ENCODE results near the gene IAH1.

IAH1 gene, protein sequence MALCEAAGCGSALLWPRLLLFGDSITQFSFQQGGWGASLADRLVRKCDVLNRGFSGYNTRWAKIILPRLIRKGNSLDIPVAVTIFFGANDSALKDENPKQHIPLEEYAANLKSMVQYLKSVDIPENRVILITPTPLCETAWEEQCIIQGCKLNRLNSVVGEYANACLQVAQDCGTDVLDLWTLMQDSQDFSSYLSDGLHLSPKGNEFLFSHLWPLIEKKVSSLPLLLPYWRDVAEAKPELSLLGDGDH

DNA sequence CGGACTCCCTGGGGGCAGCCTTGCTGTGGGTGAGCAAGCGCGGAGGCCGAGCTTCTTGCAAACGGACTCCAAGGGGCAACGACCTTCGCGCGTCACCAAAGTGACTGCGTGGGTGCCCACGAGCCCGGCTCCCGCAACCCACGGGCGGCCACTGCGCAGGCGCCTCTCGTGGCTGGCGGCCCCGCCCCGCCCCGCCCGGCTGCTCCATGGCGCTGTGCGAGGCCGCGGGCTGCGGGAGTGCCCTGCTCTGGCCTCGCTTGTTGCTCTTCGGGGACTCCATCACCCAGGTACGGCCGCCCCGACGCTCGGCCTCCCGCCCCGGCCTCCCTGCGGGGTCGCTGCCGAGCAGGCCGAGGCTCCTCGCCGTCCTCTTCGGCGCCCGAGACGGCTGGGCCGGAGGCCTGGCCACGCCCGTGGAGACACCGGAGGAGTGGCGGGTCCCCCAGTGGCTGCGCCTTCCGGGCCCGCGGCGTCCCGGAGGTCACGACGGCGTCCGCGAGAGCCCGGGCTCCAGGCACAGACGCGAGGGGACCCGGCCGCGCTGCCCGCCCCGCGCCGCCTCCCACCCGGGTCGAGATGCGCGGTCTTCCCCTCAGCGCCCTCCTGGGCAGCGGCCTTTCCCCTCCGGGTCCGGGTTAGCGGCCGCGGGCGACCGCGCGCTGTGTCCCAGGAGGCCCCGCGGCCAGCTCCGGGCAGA, at the start of gene IAH1:
IAH1 (plus strand) TSS at position 191 of the 697 bp plus-strand sequence; CDS start at position 207, 16 bp downstream.
- Histone ChIP-seq H3K27me3 (ENCODE audit: low read depth, low read length) (no peaks in the 10 kb centered on the region), H3K27ac (ENCODE audit: low read length) (peak within 1 kb of the TSS; percentile 62), H3K4me3 (ENCODE audit: low read depth in 1 of 2, low read length in 2 of 2) (peak within 1 kb of the TSS; percentile 69 to 79), H3K9me3 (ENCODE audit: control insufficient read depth in 1 of 2, low read length in 2 of 2) (no peaks in the 10 kb centered on the region), H3K36me3 (ENCODE audit: control insufficient read depth in 1 of 2, insufficient read depth in 2 of 2, low read length in 2 of 2) (peaks cover 4 to 7% of the 10 kb centered on the region in 2 donors), H3K4me1 (ENCODE audit: control insufficient read depth in 1 of 2, insufficient read depth in 2 of 2, low read length in 2 of 2) (peaks cover 0 to 16% of the 10 kb centered on the region in 2 donors)

DNA sequence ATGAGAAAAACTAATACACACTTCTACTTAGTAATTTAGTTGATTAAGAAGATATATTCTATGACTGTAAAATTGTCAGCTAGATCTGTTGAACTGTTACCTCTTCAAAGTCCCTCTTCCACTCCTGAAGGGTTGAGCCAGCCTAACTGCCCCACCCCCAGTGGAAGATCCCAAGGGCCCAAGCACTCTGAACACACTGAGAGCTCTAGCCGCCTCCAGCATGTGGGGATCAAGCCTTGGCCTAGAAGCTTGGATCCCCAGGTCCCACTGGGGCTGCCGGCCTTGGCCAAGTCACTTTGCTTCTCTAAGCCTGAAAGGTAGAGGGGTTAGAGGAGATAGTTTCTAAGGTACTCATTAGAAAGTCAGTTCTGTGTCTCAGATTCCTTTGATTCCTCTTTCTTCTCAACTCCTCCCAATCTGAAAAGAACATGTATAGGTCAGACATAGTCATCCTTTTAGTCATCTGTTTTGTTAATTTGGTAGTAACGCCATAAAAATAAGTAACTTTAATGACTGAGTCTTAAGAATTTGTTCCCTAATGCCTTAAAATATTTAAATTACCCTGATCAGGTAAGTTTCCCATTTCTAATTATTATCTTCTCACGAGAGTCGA, 45.3 kb upstream of the IAH1 start:
- H3K4me3 ChIP-seq (ENCODE audit: low read depth in 1 of 2, low read length in 2 of 2), result no peak overlapping the region
- no peaks in the 10 kb centered on the region for H3K27me3 ChIP-seq (ENCODE audit: low read depth, low read length)
- H3K9me3 ChIP-seq (ENCODE audit: control insufficient read depth in 1 of 2, low read length in 2 of 2), result no peaks in the 10 kb centered on the region
- no peak overlapping the region for H3K27ac ChIP-seq (ENCODE audit: low read length)
- peaks cover 32 to 47% of the 10 kb centered on the region in 2 donors for H3K36me3 ChIP-seq (ENCODE audit: control insufficient read depth in 1 of 2, insufficient read depth in 2 of 2, low read length in 2 of 2)
- H3K4me1 ChIP-seq (ENCODE audit: control insufficient read depth in 1 of 2, insufficient read depth in 2 of 2, low read length in 2 of 2), result peaks cover 4 to 9% of the 10 kb centered on the region in 2 donors

DNA sequence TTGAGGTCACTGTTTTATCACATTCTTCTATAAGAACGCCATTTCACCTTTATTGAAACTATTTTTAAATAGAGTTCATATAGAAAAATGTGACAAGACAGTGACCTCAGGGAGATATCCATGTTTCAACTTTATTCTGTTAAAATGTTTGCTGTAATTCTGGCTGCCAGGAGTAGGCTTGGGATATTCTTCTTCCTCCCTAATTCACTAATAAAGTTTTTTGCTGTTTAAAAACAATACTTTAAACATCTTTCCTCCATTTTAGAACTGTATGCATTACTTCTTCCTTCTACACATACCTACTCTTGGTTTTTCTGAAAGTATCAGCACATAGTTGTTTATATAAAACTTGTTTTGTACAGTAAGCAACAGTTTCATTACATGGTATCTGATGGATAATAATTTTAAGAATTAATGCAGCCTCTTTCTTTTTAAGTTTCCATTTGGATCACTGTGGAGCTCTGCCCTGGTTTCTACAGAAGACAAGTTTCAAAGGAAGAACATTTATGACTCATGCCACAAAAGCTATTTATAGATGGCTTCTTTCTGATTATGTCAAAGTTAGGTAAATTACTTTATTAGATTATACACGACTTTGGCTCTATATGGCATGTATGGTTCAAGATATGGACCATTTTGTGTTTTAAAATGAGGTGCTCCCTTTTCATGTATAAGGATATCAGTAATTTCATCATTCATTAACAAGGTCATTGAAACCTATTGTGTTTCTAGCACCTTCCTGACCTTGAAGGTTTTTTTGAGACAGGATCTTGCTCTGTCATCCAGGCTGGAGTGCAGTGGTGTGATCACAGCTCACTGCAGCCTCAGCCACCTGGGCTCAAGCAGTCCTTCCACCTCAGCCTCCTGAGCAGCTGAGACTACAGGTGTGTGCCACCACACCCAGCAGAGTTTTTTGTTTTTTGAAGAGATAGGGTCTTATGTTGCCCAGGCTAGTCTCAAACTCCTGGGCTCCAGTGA, 43.7 kb upstream of the IAH1 start:
- Histone ChIP-seq H3K9me3 (ENCODE audit: control insufficient read depth in 1 of 2, low read length in 2 of 2) (no peaks in the 10 kb centered on the region), H3K4me3 (ENCODE audit: low read depth in 1 of 2, low read length in 2 of 2) (no peak overlapping the region), H3K27ac (ENCODE audit: low read length) (no peak overlapping the region), H3K27me3 (ENCODE audit: low read depth, low read length) (no peaks in the 10 kb centered on the region), H3K36me3 (ENCODE audit: control insufficient read depth in 1 of 2, insufficient read depth in 2 of 2, low read length in 2 of 2) (peaks cover 37 to 58% of the 10 kb centered on the region in 2 donors), H3K4me1 (ENCODE audit: control insufficient read depth in 1 of 2, insufficient read depth in 2 of 2, low read length in 2 of 2) (no peaks in the 10 kb centered on the region)

DNA sequence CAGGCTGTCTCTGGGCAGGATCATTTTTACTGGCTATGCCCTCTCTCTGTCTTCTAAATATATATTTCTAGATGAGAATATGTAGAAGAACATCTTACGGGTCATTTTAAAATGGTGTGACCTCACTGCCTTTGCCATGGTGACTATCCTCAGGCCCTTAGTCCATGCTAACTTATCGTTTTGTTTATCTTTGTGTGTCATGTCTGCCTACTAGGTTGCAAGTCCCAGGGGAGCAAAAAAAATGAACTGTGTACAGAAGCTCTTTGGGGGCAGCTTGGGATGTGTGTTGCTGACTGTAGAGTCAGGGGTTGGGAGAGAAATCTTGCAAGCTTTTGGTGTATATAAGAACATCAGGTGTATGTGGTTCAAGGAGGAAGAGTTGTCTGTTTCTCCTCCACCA, 39.9 kb upstream of the IAH1 start:
- H3K9me3 ChIP-seq (ENCODE audit: control insufficient read depth in 1 of 2, low read length in 2 of 2), result no peaks in the 10 kb centered on the region
- H3K36me3 ChIP-seq (ENCODE audit: control insufficient read depth in 1 of 2, insufficient read depth in 2 of 2, low read length in 2 of 2), result peaks cover 43 to 73% of the 10 kb centered on the region in 2 donors
- no peaks in the 10 kb centered on the region for H3K4me1 ChIP-seq (ENCODE audit: control insufficient read depth in 1 of 2, insufficient read depth in 2 of 2, low read length in 2 of 2)
- no peak overlapping the region for H3K4me3 ChIP-seq (ENCODE audit: low read depth in 1 of 2, low read length in 2 of 2)
- H3K27ac ChIP-seq (ENCODE audit: low read length), result no peak overlapping the region
- H3K27me3 ChIP-seq (ENCODE audit: low read depth, low read length), result no peaks in the 10 kb centered on the region

DNA sequence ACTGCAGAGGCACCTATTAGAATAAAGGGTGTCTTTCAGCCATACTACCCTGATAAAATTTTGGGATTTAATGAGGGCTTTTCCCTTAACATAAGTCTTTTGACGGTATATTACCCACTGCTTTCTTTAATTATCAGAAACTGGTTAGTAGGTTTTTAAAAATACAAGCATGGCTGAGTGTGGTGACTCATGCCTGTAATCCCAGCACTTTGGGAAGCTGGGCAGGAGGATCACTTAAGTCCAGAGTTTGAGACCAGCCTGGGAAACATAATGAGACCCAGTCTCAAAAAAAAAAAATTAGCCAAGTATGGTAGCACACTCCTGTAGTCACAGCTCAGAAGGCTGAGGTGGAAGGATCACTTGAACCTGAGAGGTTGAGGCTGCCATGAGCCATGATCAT, 34.8 kb upstream of the IAH1 start:
- H3K27ac ChIP-seq (ENCODE audit: low read length), result no peak overlapping the region
- no peaks in the 10 kb centered on the region for H3K4me1 ChIP-seq (ENCODE audit: control insufficient read depth in 1 of 2, insufficient read depth in 2 of 2, low read length in 2 of 2)
- H3K9me3 ChIP-seq (ENCODE audit: control insufficient read depth in 1 of 2, low read length in 2 of 2), result no peaks in the 10 kb centered on the region
- H3K36me3 ChIP-seq (ENCODE audit: control insufficient read depth in 1 of 2, insufficient read depth in 2 of 2, low read length in 2 of 2), result peaks cover 30 to 48% of the 10 kb centered on the region in 2 donors
- H3K4me3 ChIP-seq (ENCODE audit: low read depth in 1 of 2, low read length in 2 of 2), result no peak overlapping the region
- no peaks in the 10 kb centered on the region for H3K27me3 ChIP-seq (ENCODE audit: low read depth, low read length)

DNA sequence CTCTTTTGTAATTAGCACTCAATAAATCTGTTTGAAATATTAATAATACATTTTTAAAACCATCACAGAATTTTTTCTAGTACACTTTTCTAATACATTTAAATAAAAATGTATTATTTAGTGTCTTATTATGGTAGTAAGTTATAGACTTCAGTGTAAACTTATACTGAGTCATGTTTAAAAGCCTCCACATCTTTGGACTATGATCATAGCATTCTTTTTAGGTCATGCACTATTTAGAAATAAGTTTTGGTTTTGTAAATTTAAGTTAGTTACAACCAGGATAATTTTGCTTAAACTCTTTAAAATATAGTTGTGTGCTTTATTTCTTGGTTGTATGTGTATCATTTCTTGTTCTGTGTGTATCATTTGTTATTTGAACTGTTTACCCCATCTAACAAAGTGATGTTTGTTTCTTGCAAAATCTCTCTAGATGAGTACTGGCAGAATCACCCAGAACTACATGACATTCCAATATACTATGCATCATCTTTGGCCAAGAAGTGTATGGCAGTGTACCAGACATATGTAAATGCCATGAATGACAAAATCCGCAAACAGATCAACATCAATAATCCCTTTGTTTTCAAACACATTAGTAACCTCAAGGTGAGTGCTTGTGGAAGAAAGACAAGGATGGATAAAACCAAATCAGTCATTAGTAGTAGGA, 34.2 kb upstream of the IAH1 start:
- no peaks in the 10 kb centered on the region for H3K4me1 ChIP-seq (ENCODE audit: control insufficient read depth in 1 of 2, insufficient read depth in 2 of 2, low read length in 2 of 2)
- H3K27ac ChIP-seq (ENCODE audit: low read length), result no peak overlapping the region
- no peaks in the 10 kb centered on the region for H3K27me3 ChIP-seq (ENCODE audit: low read depth, low read length)
- H3K36me3 ChIP-seq (ENCODE audit: control insufficient read depth in 1 of 2, insufficient read depth in 2 of 2, low read length in 2 of 2), result peaks cover 25 to 45% of the 10 kb centered on the region in 2 donors
- H3K4me3 ChIP-seq (ENCODE audit: low read depth in 1 of 2, low read length in 2 of 2), result no peak overlapping the region
- H3K9me3 ChIP-seq (ENCODE audit: control insufficient read depth in 1 of 2, low read length in 2 of 2), result no peaks in the 10 kb centered on the region

DNA sequence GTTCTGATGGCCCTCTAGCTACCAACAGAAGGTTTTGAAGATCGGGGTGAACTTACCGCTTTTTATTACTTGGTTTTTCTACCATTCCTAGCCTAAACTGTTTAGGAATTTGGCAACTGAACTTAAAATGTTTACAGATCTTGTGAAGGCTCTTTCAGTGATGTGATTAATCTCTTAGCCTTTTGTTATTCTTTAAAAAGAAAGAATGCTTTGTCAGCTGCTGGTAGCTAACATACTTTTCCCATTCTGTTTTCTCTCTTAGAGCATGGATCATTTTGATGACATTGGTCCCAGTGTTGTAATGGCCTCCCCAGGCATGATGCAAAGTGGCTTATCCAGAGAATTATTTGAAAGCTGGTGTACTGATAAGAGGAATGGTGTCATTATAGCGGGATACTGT, 32.8 kb upstream of the IAH1 start:
- no peak overlapping the region for H3K27ac ChIP-seq (ENCODE audit: low read length)
- H3K36me3 ChIP-seq (ENCODE audit: control insufficient read depth in 1 of 2, insufficient read depth in 2 of 2, low read length in 2 of 2), result peaks cover 30 to 48% of the 10 kb centered on the region in 2 donors

DNA sequence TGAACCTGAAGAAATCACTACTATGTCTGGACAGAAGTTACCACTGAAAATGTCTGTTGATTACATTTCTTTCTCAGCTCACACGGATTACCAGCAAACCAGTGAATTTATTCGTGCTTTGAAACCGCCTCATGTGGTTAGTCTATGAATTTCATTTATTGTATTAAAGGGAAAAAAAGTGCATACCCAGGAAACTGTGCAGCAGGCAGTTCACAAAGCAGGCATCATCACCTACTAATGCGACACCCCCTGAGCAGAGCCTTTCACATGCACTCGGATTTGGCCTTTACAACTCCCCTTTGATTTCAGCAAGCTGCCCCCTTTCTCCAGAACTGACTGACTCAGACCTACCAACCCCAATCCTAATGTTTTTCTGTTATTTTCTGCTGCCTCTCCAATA, 30.8 kb upstream of the IAH1 start:
- Histone ChIP-seq H3K27me3 (ENCODE audit: low read depth, low read length) (no peaks in the 10 kb centered on the region), H3K36me3 (ENCODE audit: control insufficient read depth in 1 of 2, insufficient read depth in 2 of 2, low read length in 2 of 2) (peaks cover 29 to 38% of the 10 kb centered on the region in 2 donors)

More for the DNA sequence above, 32.8 kb upstream of the IAH1 start:
- no peaks in the 10 kb centered on the region for H3K9me3 ChIP-seq (ENCODE audit: control insufficient read depth in 1 of 2, low read length in 2 of 2)
- no peak overlapping the region for H3K4me3 ChIP-seq (ENCODE audit: low read depth in 1 of 2, low read length in 2 of 2)
- H3K27me3 ChIP-seq (ENCODE audit: low read depth, low read length), result no peaks in the 10 kb centered on the region
- H3K4me1 ChIP-seq (ENCODE audit: control insufficient read depth in 1 of 2, insufficient read depth in 2 of 2, low read length in 2 of 2), result no peaks in the 10 kb centered on the region

DNA sequence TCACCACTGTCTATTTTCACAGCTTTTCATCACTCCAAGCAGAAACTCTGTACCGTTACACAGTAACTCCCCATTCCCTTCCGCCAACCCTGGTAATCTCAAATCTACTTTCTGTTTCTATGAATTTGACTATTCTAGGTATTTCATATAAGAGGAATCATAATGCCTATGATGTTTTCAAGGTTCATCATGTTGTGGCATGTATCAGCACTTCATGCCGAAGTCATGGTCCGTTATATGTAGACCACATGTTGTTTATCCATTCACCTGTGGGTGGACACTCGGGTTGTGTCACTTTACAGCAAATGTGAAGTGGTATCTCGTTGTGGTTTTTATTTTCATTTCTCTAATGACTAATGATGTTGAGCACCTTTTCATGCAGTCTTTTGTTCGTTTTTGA, 29.3 kb upstream of the IAH1 start:
- H3K27ac ChIP-seq (ENCODE audit: low read length), result no peak overlapping the region
- H3K4me1 ChIP-seq (ENCODE audit: control insufficient read depth in 1 of 2, insufficient read depth in 2 of 2, low read length in 2 of 2), result no peaks in the 10 kb centered on the region
- no peak overlapping the region for H3K4me3 ChIP-seq (ENCODE audit: low read depth in 1 of 2, low read length in 2 of 2)
- H3K27me3 ChIP-seq (ENCODE audit: low read depth, low read length), result no peaks in the 10 kb centered on the region
- H3K9me3 ChIP-seq (ENCODE audit: control insufficient read depth in 1 of 2, low read length in 2 of 2), result no peaks in the 10 kb centered on the region
- H3K36me3 ChIP-seq (ENCODE audit: control insufficient read depth in 1 of 2, insufficient read depth in 2 of 2, low read length in 2 of 2), result peaks cover 29 to 48% of the 10 kb centered on the region in 2 donors

More for the DNA sequence above, 30.8 kb upstream of the IAH1 start:
- Histone ChIP-seq H3K27ac (ENCODE audit: low read length) (no peak overlapping the region), H3K9me3 (ENCODE audit: control insufficient read depth in 1 of 2, low read length in 2 of 2) (no peaks in the 10 kb centered on the region), H3K4me3 (ENCODE audit: low read depth in 1 of 2, low read length in 2 of 2) (no peak overlapping the region), H3K4me1 (ENCODE audit: control insufficient read depth in 1 of 2, insufficient read depth in 2 of 2, low read length in 2 of 2) (no peaks in the 10 kb centered on the region)

DNA sequence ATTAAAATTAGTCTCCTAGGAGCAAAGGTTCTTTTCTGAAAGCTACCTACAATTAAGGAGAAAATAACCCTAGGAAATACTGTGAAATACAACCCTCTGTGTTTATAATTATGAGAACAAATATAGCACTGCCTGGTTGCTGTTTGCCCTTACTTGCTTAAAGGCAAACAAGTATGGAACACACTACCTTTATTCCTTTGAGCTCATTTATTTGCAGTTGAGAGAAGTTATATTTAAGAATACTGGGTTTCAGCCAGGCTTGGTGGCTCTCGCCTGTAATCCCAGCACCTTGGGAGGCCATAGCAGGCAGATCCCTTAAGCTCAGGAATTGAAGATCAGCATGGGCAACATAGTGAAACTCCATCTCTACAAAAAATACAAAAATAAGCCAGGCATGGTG, 23.1 kb upstream of the IAH1 start:
- H3K9me3 ChIP-seq (ENCODE audit: control insufficient read depth in 1 of 2, low read length in 2 of 2), result no peaks in the 10 kb centered on the region
- no peaks in the 10 kb centered on the region for H3K27me3 ChIP-seq (ENCODE audit: low read depth, low read length)
- H3K4me3 ChIP-seq (ENCODE audit: low read depth in 1 of 2, low read length in 2 of 2), result no peak overlapping the region
- H3K27ac ChIP-seq (ENCODE audit: low read length), result no peak overlapping the region
- H3K36me3 ChIP-seq (ENCODE audit: control insufficient read depth in 1 of 2, insufficient read depth in 2 of 2, low read length in 2 of 2), result peaks cover 9 to 42% of the 10 kb centered on the region in 2 donors
- no peaks in the 10 kb centered on the region for H3K4me1 ChIP-seq (ENCODE audit: control insufficient read depth in 1 of 2, insufficient read depth in 2 of 2, low read length in 2 of 2)

Data from muscle layer of duodenum (tissue), 2 donors.